NCI-H774 (cell line): ENCODE results near the gene ADIPOQ.
A peak's percentile ranks its signal among the peaks of the same experiment; 100 is the strongest.
"Not testable (repeated sequence)": the region's sequence is repeated elsewhere in the genome, so short reads cannot be mapped to it uniquely, and the experiment has no call there.

ENCODE experiments used
- DNase-seq: peaks from one replicate; lab custom pipeline; 2025; lab: John Stamatoyannopoulos, UW

ADIPOQ gene

GRCh38 chr3:186826410-186826975 is 16.0 kb upstream of the ADIPOQ start:
- no peak for DNase-seq

- peak; percentile 93 for DNase-seq
Measured at GRCh38 chr3:186826976-186827857, 15.3 kb upstream of the ADIPOQ start.

DNA sequence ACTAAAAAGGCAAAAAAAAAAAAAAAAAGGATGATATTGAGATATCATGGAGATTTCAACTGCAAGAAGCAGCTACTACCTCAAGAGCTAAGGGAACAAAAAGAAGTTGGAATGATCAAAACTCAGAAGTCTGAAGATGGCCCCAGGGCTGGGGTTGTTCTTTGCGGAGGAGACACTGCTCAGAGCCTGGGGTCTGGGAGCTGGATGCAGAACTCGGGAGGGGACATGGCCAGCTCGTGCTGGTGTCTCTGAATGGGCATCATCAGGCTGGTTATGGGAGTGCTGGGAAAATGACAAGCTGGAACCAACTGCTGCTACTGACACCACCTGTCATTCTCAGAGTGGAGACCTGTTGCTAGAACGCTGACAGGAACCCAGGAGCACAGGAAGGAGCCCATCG is 14.2 kb upstream of the ADIPOQ start:
- DNase-seq, result no peak

DNA sequence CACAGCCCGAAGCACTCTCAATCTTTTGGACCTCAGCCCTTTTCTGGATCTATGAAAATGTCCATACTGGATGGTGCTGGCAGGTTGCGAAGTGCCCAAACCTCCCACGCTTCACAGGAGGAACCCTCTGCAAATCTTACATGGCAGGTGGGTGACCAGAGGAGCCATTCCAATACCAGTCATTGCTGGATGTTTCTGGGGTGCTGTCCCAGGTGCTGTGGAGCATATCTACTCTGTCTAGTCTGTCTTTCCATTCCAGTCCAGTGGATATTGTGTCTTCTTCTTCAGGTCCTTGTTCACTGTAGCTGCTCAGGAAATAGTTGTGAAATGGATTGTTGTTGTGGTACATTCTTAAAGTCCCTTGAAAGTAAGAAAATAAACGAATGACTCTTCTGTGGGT is 10.7 kb upstream of the ADIPOQ start:
- DNase-seq, result no peak

GRCh38 chr3:186832276-186832675 is 10.2 kb upstream of the ADIPOQ start:
- DNase-seq, result no peak

DNA sequence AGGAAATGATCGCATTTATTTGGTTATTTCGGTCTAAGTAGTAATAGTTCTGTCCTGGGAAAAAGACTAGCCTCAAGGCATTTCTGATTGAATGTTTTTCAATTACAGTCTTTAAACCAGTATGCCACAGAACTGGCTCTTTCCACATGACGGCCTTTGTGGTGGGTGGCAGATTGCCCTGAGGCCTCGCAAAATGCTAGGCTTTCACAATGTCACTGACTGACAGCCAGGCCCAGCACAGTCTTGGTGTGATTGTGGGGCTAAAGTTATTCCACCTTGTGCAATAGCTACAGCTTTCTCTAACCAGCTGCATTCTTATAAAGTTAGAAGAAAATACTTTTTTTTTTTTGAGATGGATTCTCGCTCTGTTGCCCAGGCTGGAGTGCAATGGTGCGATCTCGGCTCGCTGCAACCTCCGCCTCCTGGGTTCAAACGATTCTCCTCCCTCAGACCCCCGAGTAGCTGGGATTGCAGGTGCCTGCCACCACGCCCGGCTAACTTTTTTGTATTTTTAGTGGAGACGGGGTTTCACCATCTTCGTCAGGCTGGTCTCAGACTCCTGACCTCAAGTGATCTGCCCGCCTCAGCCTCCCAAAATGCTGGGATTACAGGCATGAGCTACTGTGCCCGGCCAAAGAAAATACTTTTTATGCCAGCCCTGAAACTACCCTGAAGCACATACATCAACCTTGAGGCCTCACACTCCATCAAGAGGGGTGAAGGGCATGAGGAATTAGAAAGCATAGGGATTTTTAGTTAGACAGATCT is 2.5 kb upstream of the ADIPOQ start:
- no peak for DNase-seq

- DNase-seq, result no peak
Measured at GRCh38 chr3:186841620-186842019, 890 bp upstream of the ADIPOQ start.

- no peak for DNase-seq
Measured at GRCh38 chr3:186843039-186843432, 526 bp downstream of the ADIPOQ start.

- no peak for DNase-seq
Measured at GRCh38 chr3:186844908-186845307, 2.4 kb downstream of the ADIPOQ start.

DNA sequence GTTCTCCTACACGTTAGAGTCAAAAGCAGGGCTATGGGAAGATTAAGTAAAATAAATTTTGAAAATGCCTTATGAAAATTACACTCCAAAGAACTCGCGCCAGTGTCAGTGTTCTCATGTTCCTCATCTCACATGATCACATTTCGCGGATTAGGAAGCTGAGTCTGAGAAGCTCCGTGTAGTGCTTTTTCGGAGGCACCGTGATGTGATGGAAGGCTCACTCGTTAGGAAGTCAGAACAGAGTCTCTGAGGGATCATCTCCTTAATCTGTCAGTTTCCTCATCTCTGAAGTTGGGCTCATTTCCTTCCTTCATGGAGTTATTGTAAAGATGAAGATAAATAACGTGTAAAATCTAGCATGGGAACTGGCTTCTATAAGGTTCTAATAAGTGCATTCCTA is 3.2 kb downstream of the ADIPOQ start:
- DNase-seq, result no peak

GRCh38 chr3:186847437-186847836 is 4.9 kb downstream of the ADIPOQ start:
- no peak for DNase-seq

GRCh38 chr3:186849374-186849975 is 7.0 kb downstream of the ADIPOQ start:
- DNase-seq, result no peak

DNA sequence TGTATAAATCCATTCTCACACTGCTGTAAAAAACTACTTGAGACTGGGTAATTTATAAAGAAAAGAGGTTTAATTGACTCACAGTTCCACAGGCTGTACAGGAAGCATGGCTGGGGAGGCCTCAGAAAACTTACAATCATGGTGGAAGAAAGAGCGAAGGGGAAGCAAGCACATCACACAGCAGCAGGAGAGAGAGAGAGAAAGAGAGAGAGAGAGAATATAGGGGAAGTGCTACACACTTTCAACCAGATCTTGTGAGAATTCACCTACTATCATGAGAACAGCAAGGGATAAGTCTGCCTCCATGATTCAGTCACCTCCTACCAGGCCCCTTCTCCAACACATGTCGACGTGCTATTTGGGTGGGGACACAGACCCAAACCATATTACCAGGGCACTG is 9.3 kb downstream of the ADIPOQ start:
- not testable (repeated sequence) for DNase-seq

DNA sequence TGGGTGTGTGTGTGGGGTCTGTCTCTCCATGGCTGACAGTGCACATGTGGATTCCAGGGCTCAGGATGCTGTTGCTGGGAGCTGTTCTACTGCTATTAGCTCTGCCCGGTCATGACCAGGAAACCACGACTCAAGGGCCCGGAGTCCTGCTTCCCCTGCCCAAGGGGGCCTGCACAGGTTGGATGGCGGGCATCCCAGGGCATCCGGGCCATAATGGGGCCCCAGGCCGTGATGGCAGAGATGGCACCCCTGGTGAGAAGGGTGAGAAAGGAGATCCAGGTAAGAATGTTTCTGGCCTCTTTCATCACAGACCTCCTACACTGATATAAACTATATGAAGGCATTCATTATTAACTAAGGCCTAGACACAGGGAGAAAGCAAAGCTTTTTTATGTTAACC is 10.5 kb downstream of the ADIPOQ start:
- no peak for DNase-seq

- no peak for DNase-seq
Measured at GRCh38 chr3:186854146-186854545, 11.6 kb downstream of the ADIPOQ start.

- no peak for DNase-seq
Measured at GRCh38 chr3:186854954-186855353, 12.4 kb downstream of the ADIPOQ start.

- no peak for DNase-seq
Measured at GRCh38 chr3:186857743-186858142, 15.2 kb downstream of the ADIPOQ start.

DNA sequence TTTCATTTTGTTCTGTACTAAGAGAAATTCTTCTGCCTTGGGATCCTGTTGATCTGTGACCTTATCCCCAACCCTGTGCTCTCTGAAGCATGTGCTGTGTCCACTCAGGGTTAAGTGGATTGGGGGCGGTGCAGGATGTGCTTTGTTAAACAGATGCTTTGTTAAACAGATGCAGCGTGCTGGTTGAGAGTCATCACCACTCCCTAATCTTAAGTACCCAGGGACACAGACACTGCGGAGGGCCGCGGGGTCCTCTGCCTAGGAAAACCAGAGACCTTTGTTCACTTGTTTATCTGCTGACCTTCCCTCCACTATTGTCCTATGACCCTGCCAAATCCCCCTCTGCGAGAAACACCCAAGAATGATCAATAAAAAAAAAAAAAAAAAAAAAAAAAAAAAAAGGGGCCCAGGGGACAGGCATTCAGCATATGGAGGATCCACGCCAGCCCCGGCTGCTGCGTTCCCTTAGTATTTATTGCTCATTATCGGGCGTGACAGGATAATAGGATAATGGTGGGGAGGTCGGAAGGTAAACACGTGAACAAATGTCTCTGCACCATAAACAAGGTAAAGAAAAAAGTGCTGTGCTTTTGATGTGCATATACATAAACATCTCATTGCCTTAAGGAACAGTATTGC is 22.8 kb downstream of the ADIPOQ start:
- not testable (repeated sequence) for DNase-seq

- DNase-seq, result not testable (repeated sequence)
Measured at GRCh38 chr3:186866095-186866494, 23.6 kb downstream of the ADIPOQ start.

- DNase-seq, result no peak
Measured at GRCh38 chr3:186869253-186870100, 27.0 kb downstream of the ADIPOQ start.
